Activated CD4-positive, alpha-beta T cell treated with anti-CD3 and anti-CD28 coated beads, Interleukin-2, amount 50 U/mL, for 1 hour (primary cell): ENCODE results near the gene INSYN1.
A peak's percentile ranks its signal among the peaks of the same experiment; 100 is the strongest.
"Not testable (repeated sequence)": the region's sequence is repeated elsewhere in the genome, so short reads cannot be mapped to it uniquely, and the experiment has no call there.

Source experiments
- DNase-seq: peaks from one replicate; pipeline ENCODE4 v3.0.0-alpha.2; 2020

INSYN1 gene

GRCh38 chr15:73709686-73710085 is 43.5 kb downstream of the INSYN1 start:
- DNase-seq: no peak

- DNase-seq: no peak
These were observed 43.9 kb downstream of the INSYN1 start for GRCh38 chr15:73709241-73709640.

- DNase-seq: no peak
These were observed 44.5 kb downstream of the INSYN1 start for GRCh38 chr15:73708691-73709090.

GRCh38 chr15:73704869-73705645 is 48.1 kb downstream of the INSYN1 start:
- peak; percentile 61 for DNase-seq

- DNase-seq: not testable (repeated sequence)
These were observed 48.8 kb downstream of the INSYN1 start for GRCh38 chr15:73704142-73704868.

GRCh38 chr15:73703601-73704000 is 49.5 kb downstream of the INSYN1 start:
- DNase-seq: not testable (repeated sequence)

GRCh38 chr15:73702311-73703239 is 50.6 kb downstream of the INSYN1 start:
- not testable (repeated sequence) for DNase-seq

- DNase-seq: peak; percentile 72
These were observed 52.9 kb downstream of the INSYN1 start for GRCh38 chr15:73700041-73700842.

GRCh38 chr15:73699249-73700040 is 53.7 kb downstream of the INSYN1 start:
- DNase-seq: no peak

GRCh38 chr15:73697033-73697467 is 56.1 kb downstream of the INSYN1 start:
- peak; percentile 62 for DNase-seq

GRCh38 chr15:73696641-73697001 is 56.5 kb downstream of the INSYN1 start:
- no peak for DNase-seq

GRCh38 chr15:73695773-73696640 is 57.1 kb downstream of the INSYN1 start:
- no peak for DNase-seq

- DNase-seq: no peak
These were observed 58.7 kb downstream of the INSYN1 start for GRCh38 chr15:73694419-73694818.

GRCh38 chr15:73691396-73691795 is 61.8 kb downstream of the INSYN1 start:
- no peak for DNase-seq

- DNase-seq: no peak
These were observed 64.7 kb downstream of the INSYN1 start for GRCh38 chr15:73688455-73688854.

- no peak for DNase-seq
These were observed 65.8 kb downstream of the INSYN1 start for GRCh38 chr15:73687351-73687750.

GRCh38 chr15:73686781-73687256 is 66.3 kb downstream of the INSYN1 start:
- DNase-seq: no peak

GRCh38 chr15:73685981-73686380 is 67.2 kb downstream of the INSYN1 start:
- no peak for DNase-seq
